PC-9 (cell line): ENCODE data around the gene PRIM2. TPM values are rescaled to one million over a fixed set of nuclear protein-coding genes. Genes with fewer than 3 reads are reported as not detected.
"Not testable (repeated sequence)": the region's sequence is repeated elsewhere in the genome, so short reads cannot be mapped to it uniquely, and the experiment has no call there.

Experiments
- BruUV-seq: library from RNA; stranded (reverse); fragments of 400-500 nt; replicated peaks from 2 replicates; lab custom pipeline; 2021; lab: Mats Ljungman, UMichigan
- CTCF ChIA-PET: fragments of 300-600 bp; sonication (Branson Sonifier 250); formaldehyde crosslinking; loops from one replicate; lab custom pipeline; 2022; ENCODE audit warnings: antibody characterized with exemption; lab: Charles Lee
- POLR2A ChIA-PET: fragments of 300-600 bp; sonication (Branson Sonifier 250); formaldehyde crosslinking; loops from one replicate; lab custom pipeline; 2022; ENCODE audit warnings: antibody characterized with exemption; ENCODE audit not compliant: unreplicated experiment; lab: Charles Lee
- DNase-seq, 2 experiments: peaks; one replicate each; pipeline versions ENCODE4 v3.0.0 to v3.0.0-alpha.2; 2015 to 2022; ENCODE audit warnings: mixed read lengths in 1 of 2
- H2AFZ ChIP-seq: fragments of 200-600 bp; sonication (generic); 2 replicates; pipeline ENCODE4 v1.8.1; 2017; ENCODE audit warnings: antibody characterized with exemption
- H3F3A ChIP-seq: fragments of 200-600 bp; sonication (generic); 2 replicates; pipeline ENCODE4 v1.8.1; 2017; ENCODE audit warnings: antibody characterized with exemption, mild to moderate bottlenecking, low read depth; ENCODE audit not compliant: insufficient read depth
- H3K27ac ChIP-seq: fragments of 200-600 bp; sonication (generic); 2 replicates; pipeline ENCODE4 v1.6.1; 2016; ENCODE audit warnings: mixed run types
- H3K27me3 ChIP-seq: fragments of 200-600 bp; sonication (generic); 2 replicates; pipeline ENCODE4 v1.6.1; 2016; ENCODE audit warnings: low read depth, mixed run types; ENCODE audit not compliant: insufficient read depth
- H3K36me3 ChIP-seq: fragments of 200-600 bp; sonication (generic); 2 replicates; pipeline ENCODE4 v1.6.1; 2016; ENCODE audit warnings: low read depth, mixed run types
- H3K4me1 ChIP-seq: fragments of 200-600 bp; sonication (generic); replicated peaks from 2 replicates; pipeline ENCODE4 v1.6.1; 2016; ENCODE audit warnings: mixed run types; ENCODE audit not compliant: insufficient read depth
- H3K4me2 ChIP-seq: fragments of 200-600 bp; sonication (generic); 2 replicates; pipeline ENCODE4 v1.6.1; 2017; ENCODE audit warnings: mixed run types
- H3K4me3 ChIP-seq: fragments of 200-600 bp; sonication (generic); 2 replicates; pipeline ENCODE4 v1.6.1; 2016; ENCODE audit warnings: mixed run types
- H3K79me2 ChIP-seq: fragments of 200-600 bp; sonication (generic); 2 replicates; pipeline ENCODE4 v1.6.1; 2017; ENCODE audit warnings: low read depth, mixed run types
- H3K9me2 ChIP-seq: fragments of 200-600 bp; sonication (generic); 2 replicates; pipeline ENCODE4 v1.8.1; 2017; ENCODE audit warnings: mild to moderate bottlenecking; ENCODE audit not compliant: insufficient read depth
- H3K9me3 ChIP-seq: fragments of 200-600 bp; sonication (generic); 2 replicates; pipeline ENCODE4 v1.8.1; 2016; ENCODE audit warnings: low read depth; ENCODE audit not compliant: insufficient read depth
- H4K20me1 ChIP-seq: fragments of 200-600 bp; sonication (generic); 2 replicates; pipeline ENCODE4 v1.8.1; 2017; ENCODE audit not compliant: insufficient read depth
- CTCF ChIP-seq: fragments of 200-600 bp; sonication (generic); conservative IDR thresholded peaks from 2 replicates; pipeline ENCODE4 v1.6.1; 2017; ENCODE audit warnings: mixed run types, antibody characterized with exemption, mild to moderate bottlenecking, moderate library complexity
- EZH2 ChIP-seq: fragments of 200-600 bp; sonication (generic); IDR thresholded peaks from 2 replicates; pipeline ENCODE4 v1.8.0; 2017; ENCODE audit warnings: antibody characterized with exemption, low read depth
- intact Hi-C: fragments of 100-400 bp; cut with micrococcal nuclease; formaldehyde crosslinking; loops from one replicate; pipeline ENCODE4 v1.10.0; 2022; ENCODE audit not compliant: unreplicated experiment
- total RNA-seq: library from RNA; stranded (reverse); gene quantifications from 2 replicates; pipeline ENCODE4 v1.2.3, GENCODE V29; 2021

Gene PRIM2
- total RNA-seq, 1 experiment from 2014 or later, result 33.3 TPM

GRCh38 chr6:57421503-57421902 is 104.1 kb downstream of the PRIM2 start:
- Histone ChIP-seq H3K79me2 (no peaks in the 10 kb centered on the region), H3K27ac (no peak overlapping the region), H3K9me2 (no peaks in the 10 kb centered on the region), H3K36me3 (no peaks in the 10 kb centered on the region), H3K27me3 (no peaks in the 10 kb centered on the region), H3K4me1 (no peaks in the 10 kb centered on the region), H3K4me3 (no peak overlapping the region), H3K9me3 (no peaks in the 10 kb centered on the region), H3F3A (no peaks in the 10 kb centered on the region), H3K4me2 (no peak overlapping the region), H2AFZ (no peak overlapping the region), H4K20me1 (no peaks in the 10 kb centered on the region)
- CTCF ChIA-PET, result no interaction called here
- TF ChIP-seq CTCF, result no peak
- no peak for TF ChIP-seq EZH2
- no TSS peak for BruUV-seq
- intact Hi-C loops, result no loop called here
- no peak for DNase-seq
- POLR2A ChIA-PET, result no interaction called here

GRCh38 chr6:57423468-57423867 is 106.0 kb downstream of the PRIM2 start:
- no peaks in the 10 kb centered on the region for H3K4me1 ChIP-seq
- no peaks in the 10 kb centered on the region for H3K27me3 ChIP-seq
- no peak for TF ChIP-seq CTCF
- no peak for TF ChIP-seq EZH2
- H3K9me2 ChIP-seq, result no peaks in the 10 kb centered on the region
- no peaks in the 10 kb centered on the region for H4K20me1 ChIP-seq
- H2AFZ ChIP-seq, result no peak overlapping the region
- ChIA-PET CTCF (no interaction called here), POLR2A (no interaction called here)
- no peak overlapping the region for H3K27ac ChIP-seq
- no peak for DNase-seq
- H3K4me3 ChIP-seq, result no peak overlapping the region
- H3F3A ChIP-seq, result no peaks in the 10 kb centered on the region
- no peak overlapping the region for H3K4me2 ChIP-seq
- H3K36me3 ChIP-seq, result no peaks in the 10 kb centered on the region
- no peaks in the 10 kb centered on the region for H3K9me3 ChIP-seq
- intact Hi-C loops, result no loop called here
- no TSS peak for BruUV-seq
- no peaks in the 10 kb centered on the region for H3K79me2 ChIP-seq

GRCh38 chr6:57431742-57432141 is 114.3 kb downstream of the PRIM2 start:
- DNase-seq, BruUV-seq, H3K4me2 ChIP-seq, H3F3A ChIP-seq, H3K4me1 ChIP-seq, CTCF ChIA-PET, H3K4me3 ChIP-seq, H3K9me3 ChIP-seq, H3K27ac ChIP-seq, H3K27me3 ChIP-seq, H3K79me2 ChIP-seq, intact Hi-C loops, POLR2A ChIA-PET, H3K9me2 ChIP-seq, H4K20me1 ChIP-seq, H2AFZ ChIP-seq, H3K36me3 ChIP-seq: not testable (repeated sequence)

DNA sequence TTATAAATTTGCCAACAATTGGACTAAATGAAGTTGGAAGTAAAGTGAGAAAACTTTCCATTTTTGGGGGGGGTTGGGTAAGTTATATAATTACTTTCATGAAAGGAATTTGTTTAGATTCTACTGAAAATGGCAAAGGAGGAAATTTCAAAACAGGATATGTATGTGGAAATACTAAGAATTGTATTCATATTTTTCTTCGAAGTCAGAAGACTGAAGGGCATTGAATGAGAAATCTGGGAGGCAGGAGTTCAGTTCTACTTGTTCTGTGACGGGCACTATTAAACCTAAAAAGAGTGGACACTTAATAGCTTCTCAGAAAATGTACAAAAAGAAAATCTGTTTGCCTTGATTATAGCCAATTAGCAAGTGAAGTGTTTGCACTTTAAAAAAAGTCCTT is 114.7 kb downstream of the PRIM2 start:
- no peaks in the 10 kb centered on the region for H4K20me1 ChIP-seq

More for the DNA sequence above, 114.7 kb downstream of the PRIM2 start:
- no TSS peak for BruUV-seq
- Histone ChIP-seq H3K4me1 (0 out of 2 replicates have a peak, but pooled peaks cover 4% of the 10 kb centered on the region), H3K4me2 (no peak overlapping the region), H3F3A (no peaks in the 10 kb centered on the region), H3K4me3 (no peak overlapping the region), H3K27ac (no peak overlapping the region), H3K79me2 (no peaks in the 10 kb centered on the region), H3K27me3 (no peaks in the 10 kb centered on the region), H3K36me3 (no peaks in the 10 kb centered on the region), H3K9me2 (no peaks in the 10 kb centered on the region), H2AFZ (no peak overlapping the region), H3K9me3 (no peaks in the 10 kb centered on the region)
- no peak for TF ChIP-seq EZH2
- no peak for TF ChIP-seq CTCF
- ChIA-PET POLR2A (no interaction called here), CTCF (no interaction called here)
- no peak for DNase-seq
- intact Hi-C loops, result no loop called here
